Breast epithelium (tissue), 4 donors: ENCODE measurements around the gene GATAD2A. TPM values are rescaled to one million over a fixed set of nuclear protein-coding genes. Genes with fewer than 3 reads are reported as not detected.
"Not testable (repeated sequence)": the region's sequence is repeated elsewhere in the genome, so short reads cannot be mapped to it uniquely, and the experiment has no call there.

Experiments used
- DNase-seq, 2 donors: peaks; one replicate each; pipeline ENCODE4 v3.0.0-alpha.2; 2019; ENCODE audit warnings: low spot score in 2 of 2
- H3K27ac ChIP-seq, 2 donors: fragments of 200-600 bp; sonication (generic) in 1 of 2; one replicate each; pipeline ENCODE4 v1.5.1; 2016 to 2019; ENCODE audit warnings: mild to moderate bottlenecking in 1 of 2
- H3K27me3 ChIP-seq, 2 donors: fragments of 200-600 bp; sonication (generic) in 1 of 2; one replicate each; pipeline versions ENCODE4 v1.5.1 to v1.6.0; 2017 to 2019; ENCODE audit warnings: control low read depth in 1 of 2, mild to moderate bottlenecking in 1 of 2
- H3K36me3 ChIP-seq: fragments of 200-600 bp; one replicate; pipeline ENCODE4 v1.5.1; 2019
- H3K4me1 ChIP-seq, 2 donors: fragments of 200-600 bp; sonication (generic); one replicate each; pipeline ENCODE4 v1.5.1; 2016 to 2019; ENCODE audit warnings: control low read depth in 1 of 2
- H3K4me3 ChIP-seq, 3 donors: fragments of 200-600 bp; sonication (generic); 1 replicate in 2 of 3; 2 replicates in 1 of 3; pipeline ENCODE4 v1.5.1; 2016 to 2019; ENCODE audit warnings: mild to moderate bottlenecking in 3 of 3, moderate library complexity in 2 of 3
- H3K9me3 ChIP-seq, 2 donors: fragments of 200-600 bp; sonication (generic) in 1 of 2; one replicate each; pipeline ENCODE4 v1.5.1; 2016 to 2019; ENCODE audit warnings: control low read depth in 1 of 2
- CTCF ChIP-seq, 3 donors: fragments of 450-650 bp; IDR thresholded peaks; one replicate each; pipeline ENCODE4 v1.5.1; 2016 to 2017; ENCODE audit warnings: antibody characterized with exemption in 3 of 3, mild to moderate bottlenecking in 3 of 3, moderate library complexity in 3 of 3
- POLR2A ChIP-seq: fragments of 450-650 bp; IDR thresholded peaks from one replicate; pipeline ENCODE4 v1.6.1; 2016; ENCODE audit warnings: antibody characterized with exemption, mild to moderate bottlenecking, moderate library complexity
- POLR2AphosphoS5 ChIP-seq, 3 donors: sonication (generic); formaldehyde crosslinking; IDR thresholded peaks; one replicate each; pipeline ENCODE4 v1.6.1; 2017; ENCODE audit warnings: antibody characterized with exemption in 3 of 3
- intact Hi-C: fragments of 100-400 bp; cut with DNase I; formaldehyde crosslinking; loops from one replicate; pipeline ENCODE4 v1.15.1; 2023; ENCODE audit warnings: low total_unique reads
- total RNA-seq, 3 donors: library from RNA; depleted of rRNA; stranded (reverse); fragments of >200 nt; gene quantifications; one replicate each; pipeline ENCODE4 v1.1.0, GENCODE V29; 2016

Gene GATAD2A
- total RNA-seq, 3 donors from 2014 or later = 29.1 to 38.7 (median 33.6) TPM

GRCh38 chr19:19388568-19389555 is 16.6 kb upstream of the GATAD2A start:
- H3K36me3 ChIP-seq = no peaks in the 10 kb centered on the region
- no peaks in the 10 kb centered on the region for H3K9me3 ChIP-seq
- TF ChIP-seq POLR2A (no peak), CTCF (IDR thresholded peaks at IDR 0.05) (no peak), POLR2AphosphoS5 (IDR thresholded peaks at IDR 0.05) (no peak)
- H3K4me3 ChIP-seq = no peak overlapping the region
- no peak for DNase-seq
- no peaks in the 10 kb centered on the region for H3K27me3 ChIP-seq
- peak overlapping the region; percentile 36 to 64 for H3K27ac ChIP-seq
- intact Hi-C loops = no loop called here
- H3K4me1 ChIP-seq = no peaks in the 10 kb centered on the region

DNA sequence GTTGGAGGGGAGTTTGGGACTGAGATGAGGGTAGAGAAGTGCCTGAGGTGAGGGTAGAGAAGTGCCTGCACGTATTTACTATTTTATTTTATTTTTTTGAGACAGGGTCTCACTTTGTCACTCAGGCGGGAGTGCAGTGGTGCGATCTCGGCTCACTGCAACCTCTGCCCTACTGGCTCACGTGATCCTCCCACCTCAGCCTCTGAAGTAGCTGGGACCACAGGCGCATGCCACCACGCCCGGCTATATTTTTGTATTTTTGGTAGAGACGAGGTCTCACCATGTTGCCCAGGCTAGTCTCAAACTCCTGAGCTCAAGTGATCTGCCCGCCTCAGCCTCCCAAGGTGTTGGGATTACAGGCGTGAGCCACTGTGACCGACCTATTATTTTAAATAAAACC is 15.8 kb upstream of the GATAD2A start:
- H3K9me3 ChIP-seq, H3K4me3 ChIP-seq, DNase-seq, H3K4me1 ChIP-seq, H3K27me3 ChIP-seq, H3K36me3 ChIP-seq, intact Hi-C loops, H3K27ac ChIP-seq: not testable (repeated sequence)

GRCh38 chr19:19394333-19394732 is 11.1 kb upstream of the GATAD2A start:
- intact Hi-C loops, H3K36me3 ChIP-seq, H3K4me1 ChIP-seq, DNase-seq, H3K4me3 ChIP-seq, H3K9me3 ChIP-seq, H3K27me3 ChIP-seq, H3K27ac ChIP-seq: not testable (repeated sequence)

DNA sequence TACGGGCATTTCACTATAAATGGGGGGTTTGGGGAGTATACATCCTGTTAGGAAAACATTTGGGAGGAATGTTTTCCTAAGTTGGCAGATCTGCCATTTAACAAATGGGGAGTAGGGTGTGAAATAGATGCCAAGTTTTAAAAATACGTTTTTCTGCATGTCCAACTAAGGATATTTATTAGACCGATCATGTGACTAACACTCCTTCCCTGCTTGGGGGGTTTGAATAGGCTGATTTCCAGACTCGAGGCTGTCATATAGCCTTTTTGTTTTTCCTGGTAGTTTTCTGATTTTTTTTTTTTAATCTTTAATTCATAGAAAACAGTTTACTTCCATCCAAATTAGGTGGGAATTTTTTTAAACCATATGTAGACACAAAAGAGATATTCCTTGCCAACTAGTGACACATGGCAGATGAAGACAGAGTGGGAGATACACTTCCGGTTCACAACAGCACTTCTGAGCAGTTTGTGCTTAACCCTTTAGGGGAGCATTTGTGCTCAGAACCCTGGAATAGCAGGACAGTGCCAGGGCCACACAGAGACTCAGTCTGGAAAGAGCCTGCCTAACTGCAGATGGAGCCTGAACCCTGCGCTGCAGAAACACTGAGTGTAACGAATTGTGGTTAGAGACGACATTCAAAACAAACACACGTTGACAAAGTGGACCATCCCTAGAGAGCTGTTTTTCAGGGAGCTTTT is 5.6 kb upstream of the GATAD2A start:
- intact Hi-C loops = no loop called here
- H3K9me3 ChIP-seq = no peaks in the 10 kb centered on the region
- H3K4me1 ChIP-seq = peaks cover 0 to 8% of the 10 kb centered on the region in 2 donors
- DNase-seq = no peak
- no peak for TF ChIP-seq POLR2AphosphoS5 (IDR thresholded peaks at IDR 0.05)
- TF ChIP-seq CTCF (IDR thresholded peaks at IDR 0.05) = no peak
- no peak for TF ChIP-seq POLR2A
- H3K4me3 ChIP-seq = no peak overlapping the region
- no peaks in the 10 kb centered on the region for H3K36me3 ChIP-seq
- H3K27ac ChIP-seq = peak overlapping the region in 1 of 2 donors; percentile 45
- H3K27me3 ChIP-seq = no peaks in the 10 kb centered on the region

GRCh38 chr19:19402656-19403372 is 2.7 kb upstream of the GATAD2A start:
- TF ChIP-seq CTCF (IDR thresholded peaks at IDR 0.05) (no peak), POLR2AphosphoS5 (IDR thresholded peaks at IDR 0.05) (no peak), POLR2A (no peak)
- H3K27me3 ChIP-seq = no peaks in the 10 kb centered on the region
- H3K4me3 ChIP-seq = no peak overlapping the region
- no peaks in the 10 kb centered on the region for H3K36me3 ChIP-seq
- DNase-seq = no peak
- H3K9me3 ChIP-seq = no peaks in the 10 kb centered on the region
- intact Hi-C loops = no loop called here
- H3K27ac ChIP-seq = peak overlapping the region in 1 of 2 donors; percentile 40
- H3K4me1 ChIP-seq = peaks cover 5 to 9% of the 10 kb centered on the region in 2 donors
